C4-2B (cell line): ENCODE data around the gene ATP5F1D.
"Not testable (repeated sequence)": the region's sequence is repeated elsewhere in the genome, so short reads cannot be mapped to it uniquely, and the experiment has no call there.

Experiments
- ZFX ChIP-seq: fragments of 450-650 bp; IDR thresholded peaks from 2 replicates; pipeline ENCODE4 v1.6.1; 2017
- TF ChIP-seq, protein P1 (sequence below): fragments of 450-650 bp; conservative IDR thresholded peaks from 2 replicates; pipeline ENCODE4 v1.5.1; 2017; ENCODE audit warnings: mild to moderate bottlenecking

DNA sequence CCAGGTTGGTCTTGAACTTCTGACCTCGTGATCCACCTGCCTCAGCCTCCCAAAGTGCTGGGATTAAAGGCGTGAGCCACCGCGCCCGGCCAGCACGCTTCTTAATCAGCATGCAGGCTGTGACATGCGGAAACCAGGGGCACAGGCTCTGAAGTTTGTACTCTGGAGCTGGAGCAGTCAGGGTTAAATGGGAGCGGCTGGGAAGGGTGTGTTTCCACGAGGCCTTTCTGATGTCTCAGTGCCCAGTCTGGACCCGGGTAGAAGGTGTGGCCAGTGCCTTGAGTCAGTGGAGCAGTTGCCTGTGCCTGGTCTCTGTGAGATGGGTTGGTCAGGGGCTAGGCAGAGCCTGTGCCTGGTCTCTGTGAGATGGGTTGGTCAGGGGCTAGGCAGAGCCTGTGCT lies 32.7 kb upstream of the ATP5F1D start:
- not testable (repeated sequence) for TF ChIP-seq ZFX
- TF ChIP-seq, protein P1, sequence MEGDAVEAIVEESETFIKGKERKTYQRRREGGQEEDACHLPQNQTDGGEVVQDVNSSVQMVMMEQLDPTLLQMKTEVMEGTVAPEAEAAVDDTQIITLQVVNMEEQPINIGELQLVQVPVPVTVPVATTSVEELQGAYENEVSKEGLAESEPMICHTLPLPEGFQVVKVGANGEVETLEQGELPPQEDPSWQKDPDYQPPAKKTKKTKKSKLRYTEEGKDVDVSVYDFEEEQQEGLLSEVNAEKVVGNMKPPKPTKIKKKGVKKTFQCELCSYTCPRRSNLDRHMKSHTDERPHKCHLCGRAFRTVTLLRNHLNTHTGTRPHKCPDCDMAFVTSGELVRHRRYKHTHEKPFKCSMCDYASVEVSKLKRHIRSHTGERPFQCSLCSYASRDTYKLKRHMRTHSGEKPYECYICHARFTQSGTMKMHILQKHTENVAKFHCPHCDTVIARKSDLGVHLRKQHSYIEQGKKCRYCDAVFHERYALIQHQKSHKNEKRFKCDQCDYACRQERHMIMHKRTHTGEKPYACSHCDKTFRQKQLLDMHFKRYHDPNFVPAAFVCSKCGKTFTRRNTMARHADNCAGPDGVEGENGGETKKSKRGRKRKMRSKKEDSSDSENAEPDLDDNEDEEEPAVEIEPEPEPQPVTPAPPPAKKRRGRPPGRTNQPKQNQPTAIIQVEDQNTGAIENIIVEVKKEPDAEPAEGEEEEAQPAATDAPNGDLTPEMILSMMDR = not testable (repeated sequence)
